OCI-LY1 (cell line): ENCODE measurements around the gene ASS1.

Experiments used
- H2AFZ ChIP-seq: fragments of 200-600 bp; sonication (generic), shearing (Covaris generic); 2 replicates; pipeline ENCODE4 v1.6.0; 2014; ENCODE audit warnings: antibody characterized with exemption, mild to moderate bottlenecking, low read length
- H3F3A ChIP-seq: fragments of 200-600 bp; sonication (generic), shearing (Covaris generic); 2 replicates; pipeline ENCODE4 v1.6.0; 2014; ENCODE audit warnings: mild to moderate bottlenecking, antibody characterized with exemption, low read length, moderate library complexity; ENCODE audit not compliant: insufficient read depth
- H3K27ac ChIP-seq: fragments of 200-600 bp; sonication (generic); 2 replicates; pipeline ENCODE4 v1.5.1; 2014; ENCODE audit warnings: low read length, mixed run types, mild to moderate bottlenecking, low read depth; ENCODE audit not compliant: poor library complexity, severe bottlenecking
- H3K27me3 ChIP-seq: fragments of 200-600 bp; sonication (generic); 2 replicates; pipeline ENCODE4 v1.6.0; 2014; ENCODE audit warnings: antibody characterized with exemption, mild to moderate bottlenecking, low read length, moderate library complexity; ENCODE audit not compliant: insufficient read depth
- H3K36me3 ChIP-seq: fragments of 200-600 bp; sonication (generic); 2 replicates; pipeline ENCODE4 v1.6.1; 2014; ENCODE audit warnings: mild to moderate bottlenecking, antibody characterized with exemption, low read length, moderate library complexity, mixed read lengths; ENCODE audit not compliant: insufficient read depth
- H3K4me1 ChIP-seq: fragments of 200-600 bp; sonication (generic); 2 replicates; pipeline ENCODE4 v1.5.1; 2014; ENCODE audit warnings: mild to moderate bottlenecking, low read length, moderate library complexity; ENCODE audit not compliant: insufficient read depth, severe bottlenecking
- H3K4me2 ChIP-seq: fragments of 200-600 bp; sonication (generic), shearing (Covaris generic); 2 replicates; pipeline ENCODE4 v1.6.1; 2014; ENCODE audit warnings: low read length
- H3K4me3 ChIP-seq: fragments of 200-600 bp; sonication (generic); 2 replicates; pipeline ENCODE4 v1.5.1; 2014; ENCODE audit warnings: low read length, low read depth, mild to moderate bottlenecking, mixed read lengths; ENCODE audit not compliant: poor library complexity, severe bottlenecking
- H3K79me2 ChIP-seq: fragments of 200-600 bp; shearing (Covaris generic); 2 replicates; pipeline ENCODE4 v1.6.1; 2016; ENCODE audit warnings: mixed run types, low read length, mixed read lengths; ENCODE audit not compliant: insufficient read depth
- H3K9ac ChIP-seq: fragments of 200-600 bp; sonication (generic), shearing (Covaris generic); 2 replicates; pipeline ENCODE4 v1.6.1; 2014; ENCODE audit warnings: mild to moderate bottlenecking, low read length, mixed read lengths
- H3K9me2 ChIP-seq: fragments of 200-600 bp; sonication (generic), shearing (Covaris generic); 2 replicates; pipeline ENCODE4 v1.6.1; 2014; ENCODE audit warnings: low read depth, mild to moderate bottlenecking, low read length, mixed read lengths
- H3K9me3 ChIP-seq: fragments of 200-600 bp; shearing (Covaris generic); 2 replicates; pipeline ENCODE4 v1.6.1; 2014; ENCODE audit warnings: low read length, mixed read lengths
- H4K20me1 ChIP-seq: fragments of 200-600 bp; sonication (generic), shearing (Covaris generic); 2 replicates; pipeline ENCODE4 v1.6.0; 2016; ENCODE audit warnings: mild to moderate bottlenecking, low read length; ENCODE audit not compliant: insufficient read depth
- EZH2 ChIP-seq: fragments of 200-600 bp; sonication (generic), shearing (Covaris generic); IDR thresholded peaks from 2 replicates; pipeline ENCODE4 v1.8.0; 2017; ENCODE audit warnings: borderline replicate concordance, mixed run types, mild to moderate bottlenecking, antibody characterized with exemption, low read length, moderate library complexity, mixed read lengths
- TF ChIP-seq, protein P1 (sequence below): fragments of 200-600 bp; sonication (generic), shearing (Covaris generic); IDR thresholded peaks from 2 replicates; pipeline ENCODE4 v1.5.1; 2017; ENCODE audit warnings: mild to moderate bottlenecking, antibody characterized with exemption, low read length, moderate library complexity, mixed read lengths

Gene ASS1

DNA sequence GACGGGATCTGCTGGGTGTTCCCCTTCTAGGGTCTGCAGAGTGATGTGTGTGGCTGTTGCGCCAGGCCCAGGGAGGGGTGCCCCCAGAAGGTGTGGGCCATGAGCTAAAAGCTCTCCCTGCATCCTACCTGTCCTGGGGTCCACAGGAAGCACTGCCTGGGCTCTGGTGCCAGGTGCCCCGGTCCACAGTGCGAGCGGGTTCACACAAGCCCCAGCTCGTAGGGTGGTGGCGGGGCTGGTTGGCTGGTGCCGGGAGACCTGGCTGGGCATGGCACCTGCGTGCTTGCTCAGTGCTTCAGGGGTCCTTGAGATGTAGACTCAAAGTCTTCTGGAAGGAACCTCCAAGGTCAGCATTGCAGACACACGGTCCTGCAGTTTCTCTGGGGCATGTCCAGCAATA lies 25.5 kb downstream of the ASS1 start:
- no peaks in the 10 kb centered on the region for H3K4me1 ChIP-seq
- H3K4me2 ChIP-seq = no peak overlapping the region
- no peaks in the 10 kb centered on the region for H3K9me2 ChIP-seq
- no peak overlapping the region for H2AFZ ChIP-seq
- H3K9ac ChIP-seq = no peak overlapping the region
- H3K27me3 ChIP-seq = peaks cover 12% of the 10 kb centered on the region; the same call in 1 of the 2 replicates
- no peak overlapping the region for H3K4me3 ChIP-seq
- H4K20me1 ChIP-seq = no peaks in the 10 kb centered on the region
- no peaks in the 10 kb centered on the region for H3K36me3 ChIP-seq
- TF ChIP-seq, protein P1, sequence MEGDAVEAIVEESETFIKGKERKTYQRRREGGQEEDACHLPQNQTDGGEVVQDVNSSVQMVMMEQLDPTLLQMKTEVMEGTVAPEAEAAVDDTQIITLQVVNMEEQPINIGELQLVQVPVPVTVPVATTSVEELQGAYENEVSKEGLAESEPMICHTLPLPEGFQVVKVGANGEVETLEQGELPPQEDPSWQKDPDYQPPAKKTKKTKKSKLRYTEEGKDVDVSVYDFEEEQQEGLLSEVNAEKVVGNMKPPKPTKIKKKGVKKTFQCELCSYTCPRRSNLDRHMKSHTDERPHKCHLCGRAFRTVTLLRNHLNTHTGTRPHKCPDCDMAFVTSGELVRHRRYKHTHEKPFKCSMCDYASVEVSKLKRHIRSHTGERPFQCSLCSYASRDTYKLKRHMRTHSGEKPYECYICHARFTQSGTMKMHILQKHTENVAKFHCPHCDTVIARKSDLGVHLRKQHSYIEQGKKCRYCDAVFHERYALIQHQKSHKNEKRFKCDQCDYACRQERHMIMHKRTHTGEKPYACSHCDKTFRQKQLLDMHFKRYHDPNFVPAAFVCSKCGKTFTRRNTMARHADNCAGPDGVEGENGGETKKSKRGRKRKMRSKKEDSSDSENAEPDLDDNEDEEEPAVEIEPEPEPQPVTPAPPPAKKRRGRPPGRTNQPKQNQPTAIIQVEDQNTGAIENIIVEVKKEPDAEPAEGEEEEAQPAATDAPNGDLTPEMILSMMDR = no peak
- no peak for TF ChIP-seq EZH2
- no peak overlapping the region for H3K27ac ChIP-seq
- no peaks in the 10 kb centered on the region for H3K9me3 ChIP-seq
- H3K79me2 ChIP-seq = no peaks in the 10 kb centered on the region
- H3F3A ChIP-seq = no peaks in the 10 kb centered on the region

DNA sequence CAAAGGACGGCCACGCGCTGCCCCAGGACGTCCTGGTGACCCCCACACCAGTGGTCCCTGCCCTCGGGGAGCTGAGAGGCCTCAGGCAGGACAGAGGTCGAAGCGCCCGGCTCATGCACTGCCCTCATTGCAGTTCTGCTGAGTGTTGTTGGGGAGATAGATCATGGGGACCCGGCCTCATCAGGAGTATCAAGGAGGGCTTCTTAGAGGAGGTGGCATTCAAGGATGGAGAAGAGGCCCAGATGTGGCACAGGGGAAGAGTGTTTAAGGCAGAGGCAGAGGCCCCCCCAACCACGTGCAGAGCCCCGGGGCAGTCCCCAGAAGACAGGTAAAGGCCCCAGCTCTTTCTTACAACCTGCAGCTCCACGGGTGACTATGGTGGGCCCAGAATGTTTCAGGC lies 26.2 kb downstream of the ASS1 start:
- TF ChIP-seq EZH2 = no peak
- TF ChIP-seq, protein P1 = no peak
- Histone ChIP-seq H3K36me3 (no peaks in the 10 kb centered on the region), H3K9me2 (no peaks in the 10 kb centered on the region), H3K9me3 (no peaks in the 10 kb centered on the region), H3K9ac (no peak overlapping the region), H3K79me2 (no peaks in the 10 kb centered on the region), H4K20me1 (no peaks in the 10 kb centered on the region), H3K27me3 (peaks cover 12% of the 10 kb centered on the region; the same call in 1 of the 2 replicates), H3K4me1 (no peaks in the 10 kb centered on the region), H3F3A (no peaks in the 10 kb centered on the region), H3K4me2 (no peak overlapping the region), H2AFZ (no peak overlapping the region), H3K27ac (no peak overlapping the region), H3K4me3 (no peak overlapping the region)

DNA sequence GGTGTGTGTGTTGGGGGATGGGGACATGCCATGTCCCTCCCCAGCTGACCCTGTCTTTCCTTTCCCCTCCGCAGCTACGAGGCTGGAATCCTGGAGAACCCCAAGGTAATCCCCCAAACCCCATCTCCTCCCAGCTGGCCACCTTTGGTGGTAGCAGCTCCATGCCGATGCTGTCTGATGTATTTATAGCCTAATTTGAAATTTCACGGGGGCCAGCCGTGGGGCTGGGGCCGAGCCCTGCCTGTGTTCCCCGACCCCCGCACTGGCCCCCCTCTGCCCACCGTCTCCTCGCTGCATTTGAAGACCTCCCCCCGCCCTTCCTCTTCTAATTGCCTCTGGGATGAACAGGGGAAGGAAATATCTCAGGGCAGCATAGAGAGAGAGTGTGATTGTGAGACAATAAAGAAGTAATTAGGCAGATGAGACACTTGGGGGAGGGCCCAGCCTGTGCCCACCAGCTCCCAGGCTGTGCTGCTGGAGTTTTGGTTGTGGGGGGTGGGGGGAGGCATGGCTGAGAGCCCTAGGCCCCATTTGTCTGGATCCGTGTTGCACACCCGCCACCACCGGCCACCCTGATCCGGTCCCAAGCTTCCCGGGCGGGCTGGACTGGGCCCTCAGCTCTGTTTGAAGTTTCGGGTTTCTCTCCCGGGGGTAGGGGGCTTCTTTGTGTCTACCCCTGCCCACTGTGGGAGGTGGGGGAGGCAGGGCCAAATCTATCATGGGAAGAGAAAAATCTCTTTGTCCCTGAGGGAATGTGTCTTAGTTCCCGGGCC lies 26.8 kb downstream of the ASS1 start:
- no peaks in the 10 kb centered on the region for H3F3A ChIP-seq
- no peak overlapping the region for H3K9ac ChIP-seq
- no peak for TF ChIP-seq EZH2
- TF ChIP-seq, protein P1 = no peak
- no peaks in the 10 kb centered on the region for H3K36me3 ChIP-seq
- H3K4me1 ChIP-seq = no peaks in the 10 kb centered on the region
- peaks cover 12% of the 10 kb centered on the region; the same call in 1 of the 2 replicates for H3K27me3 ChIP-seq
- no peak overlapping the region for H3K4me2 ChIP-seq
- H3K79me2 ChIP-seq = no peaks in the 10 kb centered on the region
- no peaks in the 10 kb centered on the region for H3K9me3 ChIP-seq
- no peaks in the 10 kb centered on the region for H3K9me2 ChIP-seq
- no peak overlapping the region for H3K27ac ChIP-seq
- H4K20me1 ChIP-seq = no peaks in the 10 kb centered on the region
- H2AFZ ChIP-seq = no peak overlapping the region
- H3K4me3 ChIP-seq = no peak overlapping the region
